Trophoblast cell (in vitro differentiated cells and primary cell): ENCODE data around the gene TNNT1.

Source experiments
- DNase-seq, 2 donors: peaks; one replicate each; pipeline ENCODE4 v3.0.0-alpha.2; 2016
- H2AFZ ChIP-seq: 2 replicates; pipeline ENCODE4 v1.6.1; 2013; ENCODE audit warnings: low read length, moderate library complexity, mild to moderate bottlenecking; ENCODE audit not compliant: insufficient read depth, poor library complexity
- H2AK5ac ChIP-seq: 2 replicates; pipeline ENCODE4 v1.6.1; 2013; ENCODE audit warnings: mild to moderate bottlenecking, low read length
- H2BK120ac ChIP-seq: 2 replicates; pipeline ENCODE4 v1.6.1; 2013; ENCODE audit warnings: low read length, mild to moderate bottlenecking, moderate library complexity; ENCODE audit not compliant: insufficient read depth, poor library complexity
- H2BK12ac ChIP-seq: 2 replicates; pipeline ENCODE4 v1.6.1; 2013; ENCODE audit warnings: mild to moderate bottlenecking, low read length, moderate library complexity
- H2BK5ac ChIP-seq: 2 replicates; pipeline ENCODE4 v1.6.1; 2013; ENCODE audit warnings: low read length, low read depth, moderate library complexity, mild to moderate bottlenecking; ENCODE audit not compliant: poor library complexity
- H3K14ac ChIP-seq: 2 replicates; pipeline ENCODE4 v1.6.1; 2013; ENCODE audit warnings: mild to moderate bottlenecking, low read length
- H3K18ac ChIP-seq: 2 replicates; pipeline ENCODE4 v1.6.1; 2013; ENCODE audit warnings: mild to moderate bottlenecking, low read length
- H3K23ac ChIP-seq: 2 replicates; pipeline ENCODE4 v1.6.1; 2013; ENCODE audit warnings: low read length
- H3K27ac ChIP-seq: 2 replicates; pipeline ENCODE4 v1.5.1; 2013; ENCODE audit warnings: low read depth, mild to moderate bottlenecking, inconsistent platforms, low read length, moderate library complexity
- H3K27me3 ChIP-seq: 2 replicates; pipeline ENCODE4 v1.6.1; 2013; ENCODE audit warnings: inconsistent platforms, mild to moderate bottlenecking, low read length, moderate library complexity; ENCODE audit not compliant: insufficient read depth
- H3K36me3 ChIP-seq, 2 experiments: 1 replicate in 1 of 2; 2 replicates in 1 of 2; pipeline ENCODE4 v1.6.1; 2013; ENCODE audit warnings: low read length in 2 of 2, mild to moderate bottlenecking in 2 of 2, moderate library complexity in 1 of 2; ENCODE audit not compliant: insufficient read depth in 2 of 2, control insufficient read depth in 1 of 2
- H3K4ac ChIP-seq: 2 replicates; pipeline ENCODE4 v1.6.1; 2013; ENCODE audit warnings: low read depth, mild to moderate bottlenecking, low read length, moderate library complexity
- H3K4me1 ChIP-seq, 2 experiments: 1 replicate in 1 of 2; 2 replicates in 1 of 2; pipeline ENCODE4 v1.6.1; 2013; ENCODE audit warnings: low read length in 2 of 2, mild to moderate bottlenecking in 2 of 2, moderate library complexity in 1 of 2; ENCODE audit not compliant: insufficient read depth in 2 of 2, control insufficient read depth in 1 of 2
- H3K4me2 ChIP-seq: 2 replicates; pipeline ENCODE4 v1.6.1; 2013; ENCODE audit warnings: inconsistent platforms, mild to moderate bottlenecking, low read length, moderate library complexity
- H3K4me3 ChIP-seq: 2 replicates; pipeline ENCODE4 v1.5.1; 2013; ENCODE audit warnings: mild to moderate bottlenecking, low read depth, low read length, inconsistent platforms
- H3K79me1 ChIP-seq: one replicate; pipeline ENCODE4 v1.6.1; 2013; ENCODE audit warnings: low read length
- H3K79me2 ChIP-seq: 2 replicates; pipeline ENCODE4 v1.6.1; 2013; ENCODE audit warnings: low read length, mild to moderate bottlenecking; ENCODE audit not compliant: control insufficient read depth, insufficient read depth, poor library complexity
- H3K9ac ChIP-seq: 2 replicates; pipeline ENCODE4 v1.6.1; 2013; ENCODE audit warnings: mild to moderate bottlenecking, low read length
- H3K9me3 ChIP-seq: 2 replicates; pipeline ENCODE4 v1.6.1; 2013; ENCODE audit warnings: low read depth, mild to moderate bottlenecking, control low read depth, inconsistent platforms, low read length; ENCODE audit not compliant: insufficient read depth
- H4K12ac ChIP-seq: 2 replicates; pipeline ENCODE4 v1.6.1; 2013; ENCODE audit warnings: low read depth, mild to moderate bottlenecking, low read length, moderate library complexity
- H4K8ac ChIP-seq: 2 replicates; pipeline ENCODE4 v1.6.1; 2013; ENCODE audit warnings: low read depth, mild to moderate bottlenecking, low read length, moderate library complexity
- H4K91ac ChIP-seq: one replicate; pipeline ENCODE4 v1.6.1; 2013; ENCODE audit warnings: low read depth, mild to moderate bottlenecking, low read length, moderate library complexity
- WGBS: extraction: QIAGEN DNeasy Blood & Tissue Kit; methylation state at CpG from one replicate; pipeline ENCODE4 v1.1.7; 2013; ENCODE audit warnings: missing lambda C conversion rate; ENCODE audit not compliant: insufficient read length, insufficient coverage; ENCODE audit errors: extremely low coverage; 5-methylcytosine and 5-hydroxymethylcytosine counted together

Gene TNNT1

GRCh38 chr19:55175117-55175867 lies 26.3 kb upstream of the TNNT1 start:
- no peak overlapping the region for H3K27ac ChIP-seq
- H3K36me3 ChIP-seq = no peaks in the 10 kb centered on the region
- no peaks in the 10 kb centered on the region for H3K79me1 ChIP-seq
- H3K4me2 ChIP-seq = no peak overlapping the region
- H4K12ac ChIP-seq = no peak overlapping the region
- no peak overlapping the region for H2AFZ ChIP-seq
- no peak overlapping the region for H3K18ac ChIP-seq
- DNase-seq = no peak
- no CpG with 5 or more reads among the region's 43 CpGs for WGBS
- peaks cover 28% of the 10 kb centered on the region for H3K27me3 ChIP-seq
- no peak overlapping the region for H2BK12ac ChIP-seq
- H3K79me2 ChIP-seq = no peaks in the 10 kb centered on the region
- H2BK5ac ChIP-seq = no peak overlapping the region
- no peak overlapping the region for H2BK120ac ChIP-seq
- H3K9me3 ChIP-seq = peaks cover 24% of the 10 kb centered on the region
- H3K4me1 ChIP-seq = peaks cover 0 to 17% of the 10 kb centered on the region in 2 experiments
- no peak overlapping the region for H2AK5ac ChIP-seq
- H3K4me3 ChIP-seq = no peak overlapping the region
- H3K14ac ChIP-seq = no peak overlapping the region
- H4K8ac ChIP-seq = no peak overlapping the region
- no peak overlapping the region for H3K23ac ChIP-seq
- H3K4ac ChIP-seq = no peak overlapping the region
- no peak overlapping the region for H4K91ac ChIP-seq
- no peak overlapping the region for H3K9ac ChIP-seq

GRCh38 chr19:55174425-55175116 lies 25.6 kb upstream of the TNNT1 start:
- H2BK120ac ChIP-seq = no peak overlapping the region
- no peak overlapping the region for H4K12ac ChIP-seq
- H2AK5ac ChIP-seq = no peak overlapping the region
- no peaks in the 10 kb centered on the region for H3K79me2 ChIP-seq
- no peaks in the 10 kb centered on the region for H3K36me3 ChIP-seq
- H3K4ac ChIP-seq = no peak overlapping the region
- peaks cover 22% of the 10 kb centered on the region for H3K27me3 ChIP-seq
- H2BK12ac ChIP-seq = no peak overlapping the region
- no peaks in the 10 kb centered on the region for H3K79me1 ChIP-seq
- no peak for DNase-seq
- H3K4me3 ChIP-seq = no peak overlapping the region
- no peak overlapping the region for H4K8ac ChIP-seq
- H3K14ac ChIP-seq = no peak overlapping the region
- no peak overlapping the region for H3K4me2 ChIP-seq
- no peak overlapping the region for H3K27ac ChIP-seq
- H3K4me1 ChIP-seq = peaks cover 0 to 13% of the 10 kb centered on the region in 2 experiments
- H3K23ac ChIP-seq = no peak overlapping the region
- no CpG with 5 or more reads among the region's 21 CpGs for WGBS
- H3K9me3 ChIP-seq = peaks cover 20% of the 10 kb centered on the region
- H2AFZ ChIP-seq = no peak overlapping the region
- no peak overlapping the region for H3K18ac ChIP-seq
- H2BK5ac ChIP-seq = no peak overlapping the region
- no peak overlapping the region for H4K91ac ChIP-seq
- H3K9ac ChIP-seq = no peak overlapping the region

GRCh38 chr19:55173714-55174409 lies 24.9 kb upstream of the TNNT1 start:
- Histone ChIP-seq H4K8ac (no peak overlapping the region), H3K79me1 (no peaks in the 10 kb centered on the region), H3K27me3 (peaks cover 19% of the 10 kb centered on the region), H4K12ac (no peak overlapping the region), H3K79me2 (no peaks in the 10 kb centered on the region), H3K18ac (no peak overlapping the region), H2AFZ (no peak overlapping the region), H3K36me3 (no peaks in the 10 kb centered on the region), H3K9ac (no peak overlapping the region), H3K14ac (no peak overlapping the region), H2BK12ac (no peak overlapping the region), H3K4me2 (peak overlapping the region; percentile 70), H3K4me1 (peaks cover 0 to 7% of the 10 kb centered on the region in 2 experiments), H3K27ac (no peak overlapping the region), H3K4ac (no peak overlapping the region), H2BK5ac (no peak overlapping the region), H3K23ac (no peak overlapping the region), H2BK120ac (no peak overlapping the region), H3K9me3 (peaks cover 20% of the 10 kb centered on the region), H4K91ac (no peak overlapping the region), H2AK5ac (no peak overlapping the region), H3K4me3 (peak overlapping the region; percentile 51)
- DNase-seq = peak in 1 of 2 donors; percentile 27
- WGBS = no CpG with 5 or more reads among the region's 37 CpGs

GRCh38 chr19:55173186-55173713 lies 24.2 kb upstream of the TNNT1 start:
- Histone ChIP-seq H4K8ac (no peak overlapping the region), H3K4ac (no peak overlapping the region), H3K4me1 (peaks cover 0 to 7% of the 10 kb centered on the region in 2 experiments), H2AK5ac (no peak overlapping the region), H2AFZ (no peak overlapping the region), H3K4me2 (peak overlapping the region; percentile 70), H3K4me3 (peak overlapping the region; percentile 51), H3K14ac (no peak overlapping the region), H3K79me1 (no peaks in the 10 kb centered on the region), H2BK5ac (no peak overlapping the region), H3K9ac (no peak overlapping the region), H3K36me3 (no peaks in the 10 kb centered on the region), H3K27ac (no peak overlapping the region), H4K12ac (no peak overlapping the region), H3K18ac (no peak overlapping the region), H4K91ac (no peak overlapping the region), H3K9me3 (peaks cover 20% of the 10 kb centered on the region), H3K23ac (no peak overlapping the region), H3K79me2 (no peaks in the 10 kb centered on the region), H2BK120ac (no peak overlapping the region), H3K27me3 (peaks cover 19% of the 10 kb centered on the region), H2BK12ac (no peak overlapping the region)
- no CpG with 5 or more reads among the region's 32 CpGs for WGBS
- no peak for DNase-seq
